NK-92 (cell line): ENCODE results near the gene SLC52A3.

ENCODE experiments used
- DNase-seq: peaks from one replicate; lab custom pipeline; 2025; ENCODE audit not compliant: unreplicated experiment; lab: John Stamatoyannopoulos, UW

Gene SLC52A3

DNA sequence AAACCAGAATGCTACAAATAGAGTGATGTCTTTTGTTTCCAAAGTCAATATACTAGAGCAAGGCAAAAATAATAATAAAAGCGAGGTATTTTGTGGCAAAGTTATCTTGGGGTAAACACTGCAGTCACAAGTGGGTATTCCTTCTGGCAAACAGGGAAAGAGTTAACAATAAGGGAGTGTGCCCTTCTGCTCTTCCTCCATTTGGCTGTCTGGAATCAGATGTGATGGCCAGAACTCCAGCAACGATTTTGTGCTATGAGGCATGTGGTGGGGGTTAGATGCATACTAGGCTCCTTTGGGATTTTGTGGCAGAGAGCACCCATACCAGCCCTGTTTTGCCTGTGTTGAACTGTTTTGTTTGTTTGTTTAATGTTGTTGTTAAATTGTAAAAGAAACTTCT lies 2.4 kb upstream of the SLC52A3 start:
- DNase-seq = no peak

DNA sequence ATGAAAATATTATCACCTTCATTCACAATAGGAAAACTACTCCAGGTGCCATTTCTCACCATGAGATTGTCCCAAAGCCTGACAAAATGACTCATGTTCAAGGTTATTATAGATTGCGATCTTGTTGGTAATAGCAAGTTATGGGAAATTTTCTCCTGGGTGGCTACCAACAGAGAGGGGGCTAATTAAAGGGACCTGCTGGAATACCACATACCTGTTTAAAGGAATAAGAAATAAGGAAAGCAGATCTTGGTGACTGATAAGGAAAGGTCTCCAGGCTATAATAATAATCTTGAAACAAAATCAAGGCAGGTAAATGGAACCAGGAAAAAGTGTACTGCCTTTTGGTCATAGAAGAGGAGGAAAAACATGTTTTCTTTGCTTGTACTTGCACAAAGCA lies 1.4 kb downstream of the SLC52A3 start:
- no peak for DNase-seq

DNA sequence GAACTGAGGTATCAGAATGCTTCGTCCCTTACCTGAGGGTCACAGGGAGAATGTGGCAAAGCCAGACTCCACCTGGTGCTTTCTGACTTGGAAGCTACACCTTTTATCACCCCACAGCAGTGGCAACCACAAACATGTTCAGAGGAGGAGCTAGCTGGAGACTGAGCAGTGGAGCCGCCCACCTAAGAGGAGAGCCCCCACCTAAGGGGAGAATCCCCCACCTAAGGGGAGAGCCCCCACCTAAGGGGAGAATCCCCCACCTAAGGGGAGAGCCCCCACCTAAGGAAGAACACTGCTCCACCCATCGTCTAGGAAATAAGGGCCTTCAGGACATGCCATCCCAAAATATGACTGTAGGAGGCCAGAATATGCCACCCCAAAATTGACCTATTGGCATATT lies 4.0 kb downstream of the SLC52A3 start:
- no peak for DNase-seq

- DNase-seq = no peak
Measured at GRCh38 chr20:761418-762381, 6.6 kb downstream of the SLC52A3 start.

GRCh38 chr20:760751-761417 lies 7.4 kb downstream of the SLC52A3 start:
- DNase-seq = no peak

- DNase-seq = no peak
Measured at GRCh38 chr20:757506-757905, 10.8 kb downstream of the SLC52A3 start.

GRCh38 chr20:755941-756340 lies 12.4 kb downstream of the SLC52A3 start:
- DNase-seq = no peak

DNA sequence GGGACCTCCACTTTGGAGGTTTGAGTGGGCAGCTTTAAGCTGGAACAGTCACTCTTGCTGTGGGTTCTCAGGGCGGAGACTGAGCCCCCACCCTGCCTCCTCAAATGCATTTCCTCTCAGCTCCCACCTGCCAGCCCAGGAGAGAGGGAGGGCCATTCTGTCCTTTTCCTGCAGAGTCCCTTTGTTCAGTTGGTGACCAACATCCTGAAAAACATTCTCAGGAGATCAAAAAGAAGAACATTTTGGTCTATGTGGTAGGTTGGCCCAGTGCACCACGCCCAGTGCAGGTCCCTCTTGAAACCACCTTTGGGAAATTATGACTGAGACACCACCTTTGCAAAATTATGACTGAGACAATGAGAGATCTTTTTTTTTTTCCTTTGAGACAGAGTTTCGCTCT lies 13.4 kb downstream of the SLC52A3 start:
- DNase-seq = no peak

- no peak for DNase-seq
Measured at GRCh38 chr20:753897-754635, 14.2 kb downstream of the SLC52A3 start.

GRCh38 chr20:753136-753535 lies 15.2 kb downstream of the SLC52A3 start:
- DNase-seq = no peak

GRCh38 chr20:752291-752690 lies 16.0 kb downstream of the SLC52A3 start:
- no peak for DNase-seq

DNA sequence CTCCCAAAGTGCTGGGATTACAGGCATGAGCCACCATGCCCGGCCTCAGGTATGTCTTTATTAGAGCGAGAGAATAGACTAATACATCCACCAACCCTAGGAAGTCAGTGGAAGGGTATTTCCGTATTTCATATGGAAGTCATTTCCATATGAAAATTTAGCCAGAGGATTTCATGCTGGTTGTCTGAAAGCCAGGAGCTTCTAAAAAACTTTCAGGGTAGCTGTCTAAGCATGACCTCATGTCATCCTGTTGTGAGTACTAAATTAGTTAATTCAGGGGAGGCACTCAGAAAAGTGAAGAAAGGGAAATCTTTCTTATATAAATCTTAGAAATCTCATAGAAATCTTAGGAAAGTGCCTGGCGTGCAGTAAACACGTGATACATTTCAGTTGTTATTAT lies 16.5 kb downstream of the SLC52A3 start:
- no peak for DNase-seq

DNA sequence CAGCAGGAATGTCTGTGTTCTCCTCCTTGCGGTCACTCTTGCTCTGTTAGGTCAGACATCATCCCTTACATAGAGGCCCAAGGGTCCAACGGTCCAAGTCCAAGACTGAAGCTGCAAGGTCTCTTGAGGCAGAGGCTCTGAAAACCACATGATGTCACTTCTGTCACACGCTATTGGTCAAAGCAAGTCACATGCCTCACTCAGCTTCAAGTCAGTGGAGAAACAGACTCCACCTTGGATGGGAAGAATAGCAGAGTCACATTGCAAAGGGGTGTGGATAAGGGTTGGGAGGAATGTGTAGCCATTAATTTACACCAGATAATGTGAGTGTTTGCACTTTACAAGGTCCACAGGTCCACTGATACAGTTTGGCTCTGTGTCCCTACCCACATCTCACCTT lies 17.5 kb downstream of the SLC52A3 start:
- DNase-seq = no peak

DNA sequence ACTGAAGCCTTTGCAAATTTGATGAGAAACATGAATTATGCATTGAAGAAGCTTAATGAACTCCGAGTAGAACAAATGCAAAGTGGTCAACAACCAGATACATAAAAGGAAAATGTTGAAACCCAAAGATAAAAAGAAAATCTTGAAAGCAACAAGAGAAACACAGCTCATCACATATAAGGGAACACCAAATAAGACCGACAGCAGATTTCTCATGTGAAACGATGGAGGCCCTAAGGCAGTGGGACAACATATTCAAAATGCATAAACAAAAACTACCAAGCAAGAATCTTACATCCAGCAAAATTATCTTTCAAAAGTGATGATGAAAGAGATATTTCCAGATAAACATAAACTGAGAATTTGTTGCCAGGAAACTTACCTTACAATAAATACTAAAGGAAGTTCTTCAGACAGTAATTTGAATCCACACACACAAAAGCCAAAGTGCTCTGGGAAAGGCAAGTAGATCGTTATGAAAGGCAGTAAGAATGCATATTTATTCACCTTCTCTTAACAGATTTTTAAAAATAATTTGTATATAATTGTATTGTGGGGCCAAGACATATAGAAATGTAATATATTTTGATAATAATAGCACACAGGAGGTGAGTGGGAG lies 22.5 kb downstream of the SLC52A3 start:
- DNase-seq = no peak

GRCh38 chr20:742156-742555 lies 26.1 kb downstream of the SLC52A3 start:
- DNase-seq = no peak

- DNase-seq = no peak
Measured at GRCh38 chr20:741620-742019, 26.7 kb downstream of the SLC52A3 start.

DNA sequence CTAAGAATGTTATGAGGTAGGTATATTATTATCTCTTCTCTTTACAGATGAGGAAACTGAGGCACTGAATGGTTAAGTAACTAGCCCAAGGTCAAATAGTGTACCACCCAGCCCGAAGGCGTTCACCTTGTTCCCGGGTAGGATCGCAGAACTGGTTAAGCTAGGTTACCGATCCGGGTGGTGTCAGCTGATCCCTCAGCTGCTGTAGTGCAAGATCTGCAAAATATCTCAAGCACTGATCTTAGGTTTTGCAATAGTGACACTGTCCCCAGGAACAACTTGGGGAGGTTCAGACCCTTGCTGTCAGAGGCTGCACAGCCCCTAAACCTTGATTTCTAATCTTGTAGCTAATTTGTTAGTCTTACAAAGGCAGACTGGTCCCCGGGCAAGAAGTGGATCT lies 28.1 kb downstream of the SLC52A3 start:
- DNase-seq = no peak

DNA sequence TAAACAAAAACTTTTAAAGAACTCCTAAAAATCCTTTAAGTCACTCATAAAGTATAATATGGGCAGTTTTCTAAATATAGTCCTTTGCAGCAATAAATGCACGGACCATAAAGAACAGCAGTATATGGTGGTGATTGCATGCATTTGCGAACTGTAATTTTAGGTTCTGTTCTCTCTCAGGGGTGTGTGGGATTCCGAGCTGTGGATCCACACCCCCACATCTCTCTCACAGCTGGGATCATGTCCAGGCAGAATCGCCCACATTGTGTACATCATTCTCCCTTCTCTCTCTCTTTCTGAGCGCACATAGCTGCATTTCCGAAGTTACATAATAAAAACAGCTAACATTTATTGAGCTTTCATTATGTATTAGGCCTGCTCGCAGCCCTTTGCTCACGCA lies 28.6 kb downstream of the SLC52A3 start:
- no peak for DNase-seq

- no peak for DNase-seq
Measured at GRCh38 chr20:733861-734260, 34.4 kb downstream of the SLC52A3 start.

- no peak for DNase-seq
Measured at GRCh38 chr20:732727-733126, 35.6 kb downstream of the SLC52A3 start.

DNA sequence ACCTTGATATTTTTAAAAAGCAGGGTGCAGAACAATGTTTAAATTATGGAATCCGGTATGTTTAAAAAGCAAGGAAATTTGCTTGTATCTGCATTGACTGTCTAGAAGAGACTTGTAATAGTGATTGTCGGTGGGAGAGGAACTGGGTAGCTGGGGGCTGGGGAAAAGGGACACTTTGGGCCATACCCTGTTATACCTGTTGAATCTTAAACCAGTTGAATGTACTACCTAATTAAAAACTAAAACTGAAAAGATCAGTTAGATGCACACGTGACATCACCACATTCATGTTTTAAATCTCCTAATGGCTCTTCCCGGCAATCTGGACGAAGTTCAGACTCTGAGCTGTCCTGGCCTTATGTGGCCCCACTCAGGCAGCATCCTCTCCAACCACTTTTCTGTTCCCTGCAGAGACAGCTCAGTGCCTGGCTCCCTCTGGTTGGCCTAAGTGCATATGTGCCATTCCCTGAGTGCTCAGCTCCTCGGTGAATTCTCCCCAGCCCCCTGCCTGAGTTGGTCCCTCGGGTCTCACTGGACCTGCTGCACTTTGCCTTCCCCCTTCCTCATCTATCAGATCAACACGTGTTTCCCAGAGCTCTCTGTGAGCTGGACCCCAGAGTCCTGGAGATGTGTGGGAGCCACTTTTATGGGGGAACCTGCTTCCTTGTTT lies 36.3 kb downstream of the SLC52A3 start:
- DNase-seq = no peak
